T47D (cell line): ENCODE measurements around the gene CWH43.
"Not testable (repeated sequence)": the region's sequence is repeated elsewhere in the genome, so short reads cannot be mapped to it uniquely, and the experiment has no call there.

Source experiments
- DNase-seq, 2 experiments: peaks; one replicate each; pipeline versions ENCODE4 v3.0.0 to v3.0.0-alpha.2; 2011 to 2012; ENCODE audit warnings: low read depth in 1 of 2, low spot score in 1 of 2
- in situ Hi-C: cut with HindIII; loops from 2 replicates; pipeline ENCODE4 v1.10.0; 2016; ENCODE audit warnings: low sequenced_read_pairs, low pct_unique_long_range_greater_than_20kb

The CWH43 gene

GRCh38 chr4:49096627-49097026 is 110.6 kb downstream of the CWH43 start:
- in situ Hi-C loops, DNase-seq: not testable (repeated sequence)

- in situ Hi-C loops, DNase-seq: not testable (repeated sequence)
Observed at GRCh38 chr4:49097071-49097470, 111.0 kb downstream of the CWH43 start.

GRCh38 chr4:49097505-49097904 is 111.4 kb downstream of the CWH43 start:
- DNase-seq, in situ Hi-C loops: not testable (repeated sequence)

- DNase-seq, in situ Hi-C loops: not testable (repeated sequence)
Observed at GRCh38 chr4:49098034-49098759, 112.1 kb downstream of the CWH43 start.

GRCh38 chr4:49099831-49100444 is 113.9 kb downstream of the CWH43 start:
- DNase-seq, in situ Hi-C loops: not testable (repeated sequence)

- in situ Hi-C loops, DNase-seq: not testable (repeated sequence)
Observed at GRCh38 chr4:49102344-49102898, 116.3 kb downstream of the CWH43 start.

GRCh38 chr4:49103436-49104136 is 117.5 kb downstream of the CWH43 start:
- DNase-seq, in situ Hi-C loops: not testable (repeated sequence)

- DNase-seq, in situ Hi-C loops: not testable (repeated sequence)
Observed at GRCh38 chr4:49104231-49104930, 118.3 kb downstream of the CWH43 start.

- in situ Hi-C loops, DNase-seq: not testable (repeated sequence)
Observed at GRCh38 chr4:49105248-49105904, 119.3 kb downstream of the CWH43 start.

GRCh38 chr4:49107262-49107661 is 121.2 kb downstream of the CWH43 start:
- DNase-seq, result peak in 1 of 2 experiments; percentile 42
- in situ Hi-C loops, result not testable (repeated sequence)

- DNase-seq, in situ Hi-C loops: not testable (repeated sequence)
Observed at GRCh38 chr4:49108183-49108978, 122.3 kb downstream of the CWH43 start.

GRCh38 chr4:49109567-49110166 is 123.6 kb downstream of the CWH43 start:
- in situ Hi-C loops, DNase-seq: not testable (repeated sequence)

GRCh38 chr4:49110579-49110978 is 124.5 kb downstream of the CWH43 start:
- not testable (repeated sequence) for DNase-seq

More at GRCh38 chr4:49110579-49110978, 124.5 kb downstream of the CWH43 start:
- in situ Hi-C loops, result not testable (repeated sequence)
